WTC11 (cell line): ENCODE results near the gene PSMB2. TPM values are rescaled to one million over a fixed set of nuclear protein-coding genes. Genes with fewer than 3 reads are reported as not detected.

ENCODE experiments used
- total RNA-seq: library from RNA; stranded (reverse); gene quantifications from 3 replicates; pipeline ENCODE4 v1.2.3, GENCODE V29; 2021

The PSMB2 gene
- total RNA-seq, 1 experiment from 2014 or later, result 76.7 TPM

Other genes with a start within 250 kb of the PSMB2 start
- 66.3 to 71.7 TPM (median 70.0 TPM) in 3 replicates for gene KIAA0319L, start 84.1 kb downstream of the PSMB2 start, total RNA-seq
- 35.6 to 39.2 TPM (median 38.2 TPM) in 3 replicates for gene NCDN, start 83.7 kb downstream of the PSMB2 start, total RNA-seq
- 1.5 to 1.7 TPM (median 1.5 TPM) in 3 replicates for gene TFAP2E, start 68.2 kb downstream of the PSMB2 start, total RNA-seq
- 7.2 to 10.1 TPM (median 8.6 TPM) in 3 replicates for gene C1orf216, start 77.4 kb upstream of the PSMB2 start, total RNA-seq
- gene CLSPN, start 128.5 kb upstream of the PSMB2 start, total RNA-seq, result 34.6 to 37.1 TPM (median 34.6 TPM) in 3 replicates
- gene AGO4, start 166.5 kb upstream of the PSMB2 start, total RNA-seq, result 8.7 to 10.3 TPM (median 10.1 TPM) in 3 replicates
- 77.8 to 81.8 TPM (median 80.6 TPM) in 3 replicates for gene AGO1, start 241.7 kb upstream of the PSMB2 start, total RNA-seq